ENCODE measurements around the gene APLF. TPM values are rescaled to one million over a fixed set of nuclear protein-coding genes. Genes with fewer than 3 reads are reported as not detected.
"Not testable (repeated sequence)": the region's sequence is repeated elsewhere in the genome, so short reads cannot be mapped to it uniquely, and the experiment has no call there.

Gene APLF
- total and polyA plus RNA-seq, 2 of the 8 experiments (the other 6 are each of a cell fraction or from before 2014, with no cell fraction given): 4.4 to 7.3 TPM

- FAIRE-seq; H3K56ac ChIP-seq (replicated peaks; ENCODE audit: insufficient read length, low read depth, low read length); H4K5ac ChIP-seq (ENCODE audit: insufficient read length, low read depth, low read length); H3K18ac ChIP-seq (ENCODE audit: extremely low read depth, low read length); H4K20me1 ChIP-seq (replicated peaks in 1 of 2; ENCODE audit: control insufficient read depth in 1 of 2, insufficient read depth in 2 of 2, low read length in 2 of 2); H3K4ac ChIP-seq (replicated peaks; ENCODE audit: insufficient read length, low read depth, low read length); H3K4me3 ChIP-seq (ENCODE audit: extremely low read depth in 1 of 4, insufficient read depth in 2 of 4, low read depth in 3 of 4, low read length in 4 of 4); CTCF ChIA-PET (ENCODE audit: partially characterized antibody); H3K79me1 ChIP-seq (ENCODE audit: low read depth, low read length); H3K23ac ChIP-seq (ENCODE audit: insufficient read length); H3K27me3 ChIP-seq (replicated peaks in 1 of 4; ENCODE audit: control insufficient read depth in 3 of 4, extremely low read depth in 1 of 4, insufficient read depth in 3 of 4, low read length in 3 of 4); H3K4me2 ChIP-seq (ENCODE audit: insufficient read depth in 1 of 2, low read depth in 2 of 2, low read length in 2 of 2); H2AK5ac ChIP-seq (ENCODE audit: low read depth, low read length); H4K8ac ChIP-seq (ENCODE audit: extremely low read depth, insufficient read depth, low read length); H3K36me3 ChIP-seq (ENCODE audit: control insufficient read depth in 2 of 4, insufficient read depth in 4 of 4, low read length in 3 of 4); H3K9me3 ChIP-seq (ENCODE audit: insufficient read depth in 2 of 2, low read depth in 1 of 2, low read length in 1 of 2); H4K91ac ChIP-seq (replicated peaks; ENCODE audit: insufficient read length, low read length); H3K79me2 ChIP-seq (ENCODE audit: control insufficient read depth in 1 of 2, insufficient read depth in 2 of 2, low read length in 2 of 2); H2BK15ac ChIP-seq (ENCODE audit: low read length); H2AFZ ChIP-seq (ENCODE audit: low read length); H3K9ac ChIP-seq (replicated peaks in 1 of 4; ENCODE audit: extremely low read depth in 1 of 4, low read depth in 3 of 4, low read length in 3 of 4); H3K4me1 ChIP-seq (replicated peaks in 1 of 4; ENCODE audit: control insufficient read depth in 3 of 4, insufficient read depth in 4 of 4, low read length in 3 of 4); H2BK12ac ChIP-seq (ENCODE audit: low read depth, low read length); H2BK20ac ChIP-seq (ENCODE audit: low read length); POLR2A ChIA-PET (ENCODE audit: partially characterized antibody); H2BK5ac ChIP-seq (ENCODE audit: low read depth, low read length); H3K27ac ChIP-seq (ENCODE audit: low read depth, low read length); DNase-seq (ENCODE audit: low read depth in 1 of 2, low spot score in 2 of 2); H3K23me2 ChIP-seq (ENCODE audit: low read depth, low read length); H2BK120ac ChIP-seq (replicated peaks; ENCODE audit: low read depth, low read length); H3K14ac ChIP-seq (ENCODE audit: insufficient read length): not testable (repeated sequence)
- WGBS, 2 experiments (ENCODE audit: extremely low coverage in 1 of 2, insufficient coverage in 1 of 2, insufficient read length in 1 of 2, insufficient replicate concordance in 2 of 2, low coverage in 1 of 2, low lambda C conversion rate in 2 of 2, missing lambda C conversion rate in 1 of 2): 85% methylated on average over 4 of the region's 4 CpGs; no CpG with 5 or more reads in 1 of the 2 experiments
Observed at GRCh38 chr2:68570434-68570833, 103.0 kb downstream of the APLF start.
